ENCODE data around the gene VEGFA. TPM values are rescaled to one million over a fixed set of nuclear protein-coding genes. Genes with fewer than 3 reads are reported as not detected.
A peak's percentile ranks its signal among the peaks of the same experiment; 100 is the strongest.

VEGFA gene
- total and polyA plus RNA-seq, 2 of the 8 experiments (the other 6 are each of a cell fraction or from before 2014, with no cell fraction given) = 42.2 to 58.5 TPM

DNA sequence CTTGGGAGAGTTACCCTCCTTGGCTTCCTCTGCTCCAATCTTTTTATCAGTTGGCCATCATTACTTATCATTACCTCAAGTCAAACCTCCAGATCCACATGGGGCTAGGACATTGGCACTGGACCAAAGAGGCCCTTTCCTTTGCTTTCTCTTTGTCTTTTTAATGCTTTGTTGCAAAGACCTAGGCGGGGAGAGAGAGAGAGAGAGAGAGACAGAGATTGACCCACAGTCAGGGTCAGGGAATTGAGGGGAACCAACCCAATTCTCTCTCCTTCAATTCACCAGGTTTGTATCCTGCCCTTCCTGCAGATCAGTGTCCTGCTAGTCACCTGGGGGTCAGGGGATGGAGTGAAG is 3.5 kb upstream of the VEGFA start:
- H3K56ac ChIP-seq (replicated peaks; ENCODE audit: insufficient read length, low read depth, low read length) = no peak overlapping the region
- peak overlapping the region; percentile 64; the same call in 1 of the 2 replicates for H2BK12ac ChIP-seq (ENCODE audit: low read depth, low read length)
- peaks cover 0 to 11% of the 10 kb centered on the region in 2 experiments; a peak in 1 of 4 replicates for H3K79me2 ChIP-seq (ENCODE audit: control insufficient read depth in 1 of 2, insufficient read depth in 2 of 2, low read length in 2 of 2)
- H3K4me1 ChIP-seq (replicated peaks in 1 of 4; ENCODE audit: control insufficient read depth in 3 of 4, insufficient read depth in 4 of 4, low read length in 3 of 4) = peaks cover 0 to 18% (median 9%) of the 10 kb centered on the region in 4 experiments; a peak in 6 of 7 replicates
- DNase-seq (ENCODE audit: low read depth in 1 of 2, low spot score in 2 of 2) (no peak), FAIRE-seq (no peak)
- CTCF ChIA-PET (ENCODE audit: partially characterized antibody) = interaction anchor here (0.8 to 10.6 kb wide), 7 partner anchors 7 to 296 kb away, joined by 3 to 137 read pairs (median 8); no protein-coding TSS in a partner anchor
- H3K4ac ChIP-seq (replicated peaks; ENCODE audit: insufficient read length, low read depth, low read length) = no peak overlapping the region
- H2AFZ ChIP-seq (ENCODE audit: low read length) = peak overlapping the region; percentile 75; the same call in 1 of the 2 replicates
- no peak for TF ChIP-seq CEBPB (IDR thresholded peaks at IDR 0.05; ENCODE audit: low read depth, low read length)
- TF ChIP-seq HDAC2 (IDR thresholded peaks at IDR 0.05; ENCODE audit: borderline replicate concordance in 1 of 2, low read depth in 2 of 2, low read length in 2 of 2) = no peak
- H3K23me2 ChIP-seq (ENCODE audit: low read depth, low read length) = peaks cover 4% of the 10 kb centered on the region; the same call in 1 of the 2 replicates
- POLR2A ChIA-PET (ENCODE audit: partially characterized antibody) = interaction anchor here (0.9 kb wide), 1 partner anchor 8 kb away, joined by 3 read pairs; no protein-coding TSS in a partner anchor
- H3K79me1 ChIP-seq (ENCODE audit: low read depth, low read length) = no peaks in the 10 kb centered on the region
- no peak overlapping the region for H4K8ac ChIP-seq (ENCODE audit: extremely low read depth, insufficient read depth, low read length)
- H3K27me3 ChIP-seq (replicated peaks in 1 of 4; ENCODE audit: control insufficient read depth in 3 of 4, extremely low read depth in 1 of 4, insufficient read depth in 3 of 4, low read length in 3 of 4) = peaks cover 0 to 7% (median 0%) of the 10 kb centered on the region in 4 experiments; a peak in 1 of 7 replicates
- H3K27ac ChIP-seq (ENCODE audit: low read depth, low read length) = no peak overlapping the region
- H4K5ac ChIP-seq (ENCODE audit: insufficient read length, low read depth, low read length) = no peak overlapping the region
- no peak overlapping the region for H2BK5ac ChIP-seq (ENCODE audit: low read depth, low read length)
- H2BK120ac ChIP-seq (replicated peaks; ENCODE audit: low read depth, low read length) = no peak overlapping the region
- H3K14ac ChIP-seq (ENCODE audit: insufficient read length) = no peak overlapping the region
- 0 out of 7 replicates have a peak overlapping the region, but pooled peaks of 1 of the 4 experiments have one; percentile 16 for H3K9ac ChIP-seq (replicated peaks in 1 of 4; ENCODE audit: extremely low read depth in 1 of 4, low read depth in 3 of 4, low read length in 3 of 4)
- H3K4me2 ChIP-seq (ENCODE audit: insufficient read depth in 1 of 2, low read depth in 2 of 2, low read length in 2 of 2) = 0 out of 4 replicates have a peak overlapping the region, but pooled peaks have one; percentile 1 to 9
- peak overlapping the region; percentile 36; the same call in 1 of the 2 replicates for H3K18ac ChIP-seq (ENCODE audit: extremely low read depth, low read length)
- no peaks in the 10 kb centered on the region for H3K9me3 ChIP-seq (ENCODE audit: insufficient read depth in 2 of 2, low read depth in 1 of 2, low read length in 1 of 2)
- H4K20me1 ChIP-seq (replicated peaks in 1 of 2; ENCODE audit: control insufficient read depth in 1 of 2, insufficient read depth in 2 of 2, low read length in 2 of 2) = no peaks in the 10 kb centered on the region
- H3K4me3 ChIP-seq (ENCODE audit: extremely low read depth in 1 of 4, insufficient read depth in 2 of 4, low read depth in 3 of 4, low read length in 4 of 4) = no peak overlapping the region
- 0 out of 2 replicates have a peak overlapping the region, but pooled peaks have one; percentile 66 for H2BK15ac ChIP-seq (ENCODE audit: low read length)
- H4K91ac ChIP-seq (replicated peaks; ENCODE audit: insufficient read length, low read length) = no peak overlapping the region
- WGBS, 2 experiments (ENCODE audit: extremely low coverage in 1 of 2, insufficient coverage in 1 of 2, insufficient read length in 1 of 2, insufficient replicate concordance in 2 of 2, low coverage in 1 of 2, low lambda C conversion rate in 2 of 2, missing lambda C conversion rate in 1 of 2) = 86% methylated on average over 1 of the region's 1 CpG; no CpG with 5 or more reads in 1 of the 2 experiments
- H3K23ac ChIP-seq (ENCODE audit: insufficient read length) = no peak overlapping the region
- no peak overlapping the region for H2AK5ac ChIP-seq (ENCODE audit: low read depth, low read length)
- no peak overlapping the region for H2BK20ac ChIP-seq (ENCODE audit: low read length)
- H3K36me3 ChIP-seq (ENCODE audit: control insufficient read depth in 2 of 4, insufficient read depth in 4 of 4, low read length in 3 of 4) = no peaks in the 10 kb centered on the region
